ENCODE results near the gene PGAP3. TPM values are rescaled to one million over a fixed set of nuclear protein-coding genes. Genes with fewer than 3 reads are reported as not detected.
A peak's percentile ranks its signal among the peaks of the same experiment; 100 is the strongest.

PGAP3 gene
- total RNA-seq, 1 donor from 2014 or later: 24.9 TPM

DNA sequence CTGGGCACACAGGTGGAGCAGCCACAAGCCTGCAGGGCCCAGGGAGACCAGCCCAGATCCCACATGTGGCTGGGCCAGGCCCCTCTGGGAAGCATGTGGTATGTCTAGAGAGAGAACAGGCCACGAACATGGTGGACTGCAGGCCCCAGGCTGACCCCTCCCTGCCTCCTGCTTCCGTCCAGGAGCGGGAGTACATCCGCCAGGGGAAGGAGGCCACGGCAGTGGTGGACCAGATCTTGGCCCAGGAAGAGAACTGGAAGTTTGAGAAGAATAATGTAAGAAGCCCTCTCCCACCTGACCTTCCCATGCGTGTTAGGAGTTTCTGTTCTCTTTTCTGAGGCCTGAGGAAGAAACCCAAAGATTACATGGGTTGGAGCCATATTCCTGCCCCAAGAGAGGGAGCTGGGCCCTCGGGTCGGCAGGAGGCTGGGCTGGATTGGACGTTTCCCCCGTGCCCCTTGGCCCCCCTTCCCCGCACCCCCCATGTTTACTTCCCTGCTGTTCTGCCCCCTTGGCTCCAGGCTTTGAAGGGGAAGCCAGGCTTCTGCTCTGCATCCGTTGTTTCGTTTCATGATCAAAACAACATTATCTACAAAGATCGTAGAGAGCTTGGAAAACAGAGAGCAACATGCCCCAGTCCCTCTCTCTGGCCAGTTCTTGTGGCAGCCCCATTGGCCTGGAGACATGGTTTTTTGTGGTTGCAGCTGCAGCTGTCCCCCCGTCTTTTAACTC is 28.4 kb downstream of the PGAP3 start:
- no peak for DNase-seq (ENCODE audit: low spot score)
- Mint-ChIP-seq H3K9me3 (ENCODE audit: low read depth) (no peaks in the 10 kb centered on the region), H3K36me3 (ENCODE audit: low read depth) (peaks cover 5% of the 10 kb centered on the region), H3K4me1 (ENCODE audit: low read depth) (peaks cover 14% of the 10 kb centered on the region), H3K27me3 (ENCODE audit: low read depth) (no peaks in the 10 kb centered on the region), H3K4me3 (ENCODE audit: unreplicated experiment) (no peak overlapping the region), H3K27ac (ENCODE audit: unreplicated experiment) (no peak overlapping the region)
- TF ChIP-seq, protein P1, sequence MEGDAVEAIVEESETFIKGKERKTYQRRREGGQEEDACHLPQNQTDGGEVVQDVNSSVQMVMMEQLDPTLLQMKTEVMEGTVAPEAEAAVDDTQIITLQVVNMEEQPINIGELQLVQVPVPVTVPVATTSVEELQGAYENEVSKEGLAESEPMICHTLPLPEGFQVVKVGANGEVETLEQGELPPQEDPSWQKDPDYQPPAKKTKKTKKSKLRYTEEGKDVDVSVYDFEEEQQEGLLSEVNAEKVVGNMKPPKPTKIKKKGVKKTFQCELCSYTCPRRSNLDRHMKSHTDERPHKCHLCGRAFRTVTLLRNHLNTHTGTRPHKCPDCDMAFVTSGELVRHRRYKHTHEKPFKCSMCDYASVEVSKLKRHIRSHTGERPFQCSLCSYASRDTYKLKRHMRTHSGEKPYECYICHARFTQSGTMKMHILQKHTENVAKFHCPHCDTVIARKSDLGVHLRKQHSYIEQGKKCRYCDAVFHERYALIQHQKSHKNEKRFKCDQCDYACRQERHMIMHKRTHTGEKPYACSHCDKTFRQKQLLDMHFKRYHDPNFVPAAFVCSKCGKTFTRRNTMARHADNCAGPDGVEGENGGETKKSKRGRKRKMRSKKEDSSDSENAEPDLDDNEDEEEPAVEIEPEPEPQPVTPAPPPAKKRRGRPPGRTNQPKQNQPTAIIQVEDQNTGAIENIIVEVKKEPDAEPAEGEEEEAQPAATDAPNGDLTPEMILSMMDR (IDR thresholded peaks at IDR 0.05): no peak

DNA sequence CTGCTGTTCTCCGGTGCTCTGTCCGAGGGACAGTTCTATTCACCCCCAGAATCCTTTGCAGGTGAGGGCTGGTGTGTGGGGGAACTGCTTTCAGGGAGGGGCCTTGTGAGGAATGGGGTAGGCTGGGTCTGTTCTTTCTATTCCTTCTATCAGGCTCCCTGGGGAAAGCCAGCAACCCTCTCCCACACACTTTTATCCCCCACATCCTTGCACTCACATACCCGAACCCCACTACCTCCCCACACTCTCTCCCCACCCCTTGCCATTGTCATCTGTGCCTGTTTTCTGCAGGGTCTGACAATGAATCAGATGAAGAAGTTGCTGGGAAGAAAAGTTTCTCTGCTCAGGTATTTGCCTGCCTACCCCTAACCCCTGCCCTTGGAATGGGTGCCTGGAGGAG is 29.1 kb downstream of the PGAP3 start:
- DNase-seq (ENCODE audit: low spot score): no peak
- no peaks in the 10 kb centered on the region for H3K27me3 Mint-ChIP-seq (ENCODE audit: low read depth)
- H3K4me3 Mint-ChIP-seq (ENCODE audit: unreplicated experiment): no peak overlapping the region
- no peaks in the 10 kb centered on the region for H3K9me3 Mint-ChIP-seq (ENCODE audit: low read depth)
- peaks cover 11% of the 10 kb centered on the region for H3K4me1 Mint-ChIP-seq (ENCODE audit: low read depth)
- TF ChIP-seq, protein P1 (IDR thresholded peaks at IDR 0.05): no peak
- no peak overlapping the region for H3K27ac Mint-ChIP-seq (ENCODE audit: unreplicated experiment)
- H3K36me3 Mint-ChIP-seq (ENCODE audit: low read depth): peaks cover 5% of the 10 kb centered on the region

DNA sequence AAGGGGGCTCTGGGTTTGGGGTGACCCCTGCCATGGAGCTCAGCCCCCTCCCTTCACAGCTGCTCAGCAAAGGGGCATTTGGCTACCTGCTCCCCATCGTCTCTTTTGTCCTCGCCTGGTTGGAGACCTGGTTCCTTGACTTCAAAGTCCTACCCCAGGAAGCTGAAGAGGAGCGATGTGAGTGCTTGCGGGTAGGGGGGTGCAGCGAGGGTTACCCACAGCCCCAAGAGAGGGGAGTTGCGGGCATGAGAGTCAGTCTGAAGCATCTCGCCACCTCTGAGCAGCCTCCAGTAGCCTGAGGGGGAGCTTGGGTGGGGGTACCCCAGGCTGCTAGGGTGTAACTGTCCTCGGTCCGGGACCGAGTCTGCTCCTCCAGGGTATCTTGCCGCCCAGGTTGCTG is 29.5 kb downstream of the PGAP3 start:
- Mint-ChIP-seq H3K36me3 (ENCODE audit: low read depth) (peaks cover 5% of the 10 kb centered on the region), H3K27ac (ENCODE audit: unreplicated experiment) (no peak overlapping the region), H3K9me3 (ENCODE audit: low read depth) (no peaks in the 10 kb centered on the region), H3K4me3 (ENCODE audit: unreplicated experiment) (no peak overlapping the region), H3K4me1 (ENCODE audit: low read depth) (peaks cover 11% of the 10 kb centered on the region), H3K27me3 (ENCODE audit: low read depth) (no peaks in the 10 kb centered on the region)
- DNase-seq (ENCODE audit: low spot score): no peak
- TF ChIP-seq, protein P1 (IDR thresholded peaks at IDR 0.05): no peak

DNA sequence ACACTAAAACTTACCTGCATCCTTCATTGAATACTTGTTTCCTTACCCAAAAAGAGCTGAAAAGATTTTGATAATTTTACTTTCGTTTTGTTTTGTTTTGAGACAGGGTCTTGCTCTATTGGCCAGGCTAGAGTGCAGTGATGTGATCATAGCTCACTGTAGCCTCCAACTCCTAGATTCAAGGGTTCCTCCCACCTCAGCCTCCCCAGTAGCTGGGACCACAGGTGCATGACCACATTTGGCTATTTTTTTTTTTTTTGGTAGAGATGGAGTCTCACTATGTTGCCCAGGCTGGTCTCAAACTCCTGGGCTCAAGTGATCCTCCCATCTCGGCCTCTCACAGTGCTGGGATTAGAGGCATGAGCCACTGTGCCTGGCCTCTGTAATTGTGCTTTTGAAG is 32.8 kb downstream of the PGAP3 start:
- DNase-seq (ENCODE audit: low spot score): no peak
- TF ChIP-seq, protein P1 (IDR thresholded peaks at IDR 0.05): no peak
- peaks cover 2% of the 10 kb centered on the region for H3K4me1 Mint-ChIP-seq (ENCODE audit: low read depth)
- no peaks in the 10 kb centered on the region for H3K9me3 Mint-ChIP-seq (ENCODE audit: low read depth)
- H3K36me3 Mint-ChIP-seq (ENCODE audit: low read depth): no peaks in the 10 kb centered on the region
- no peaks in the 10 kb centered on the region for H3K27me3 Mint-ChIP-seq (ENCODE audit: low read depth)
- no peak overlapping the region for H3K4me3 Mint-ChIP-seq (ENCODE audit: unreplicated experiment)
- H3K27ac Mint-ChIP-seq (ENCODE audit: unreplicated experiment): no peak overlapping the region

- Mint-ChIP-seq H3K4me1 (ENCODE audit: low read depth) (peaks cover 7% of the 10 kb centered on the region), H3K27me3 (ENCODE audit: low read depth) (no peaks in the 10 kb centered on the region), H3K4me3 (ENCODE audit: unreplicated experiment) (no peak overlapping the region), H3K9me3 (ENCODE audit: low read depth) (no peaks in the 10 kb centered on the region), H3K36me3 (ENCODE audit: low read depth) (no peaks in the 10 kb centered on the region), H3K27ac (ENCODE audit: unreplicated experiment) (no peak overlapping the region)
- TF ChIP-seq, protein P1 (IDR thresholded peaks at IDR 0.05): peak; percentile 85
- no peak for DNase-seq (ENCODE audit: low spot score)
Measured at GRCh38 chr17:39653662-39654331, 34.1 kb downstream of the PGAP3 start.

All from chondrocyte (in vitro differentiated cells).